ENCODE measurements around the gene ZC2HC1C. TPM values are rescaled to one million over a fixed set of nuclear protein-coding genes. Genes with fewer than 3 reads are reported as not detected.

The ZC2HC1C gene
- total RNA-seq, 1 donor: 1.1 TPM

- H3K27me3 ChIP-seq (ENCODE audit: insufficient read depth, low read length): no peaks in the 10 kb centered on the region
Measured at GRCh38 chr14:75044752-75045151, 24.7 kb upstream of the ZC2HC1C start.

GRCh38 chr14:75046275-75046674 is 23.2 kb upstream of the ZC2HC1C start:
- Histone ChIP-seq H3K27me3 (ENCODE audit: insufficient read depth, low read length) (no peaks in the 10 kb centered on the region), H3K79me2 (ENCODE audit: insufficient read depth, low read length) (peaks cover 25% of the 10 kb centered on the region), H3K4me2 (ENCODE audit: insufficient read depth, low read length) (no peak overlapping the region), H3K36me3 (ENCODE audit: insufficient read depth, low read length) (peaks cover 7% of the 10 kb centered on the region), H3K27ac (ENCODE audit: low read depth, low read length) (no peak overlapping the region), H4K20me1 (ENCODE audit: insufficient read depth, low read length) (no peaks in the 10 kb centered on the region), H2AFZ (ENCODE audit: low read length) (no peak overlapping the region), H3K4me3 (ENCODE audit: insufficient read depth, low read length) (no peak overlapping the region), H3K4me1 (ENCODE audit: insufficient read depth, low read length) (peaks cover 38% of the 10 kb centered on the region), H3K9me3 (ENCODE audit: low read depth, low read length) (no peaks in the 10 kb centered on the region)
- no peak for DNase-seq (ENCODE audit: insufficient read length, low spot score, missing footprints)
- TF ChIP-seq CTCF (IDR thresholded peaks at IDR 0.05; ENCODE audit: extremely low read depth, low read depth, low read length): no peak

More at GRCh38 chr14:75044752-75045151, 24.7 kb upstream of the ZC2HC1C start:
- Histone ChIP-seq H3K4me1 (ENCODE audit: insufficient read depth, low read length) (peaks cover 29% of the 10 kb centered on the region), H3K79me2 (ENCODE audit: insufficient read depth, low read length) (peaks cover 23% of the 10 kb centered on the region), H3K27ac (ENCODE audit: low read depth, low read length) (no peak overlapping the region), H3K9me3 (ENCODE audit: low read depth, low read length) (no peaks in the 10 kb centered on the region), H2AFZ (ENCODE audit: low read length) (no peak overlapping the region), H4K20me1 (ENCODE audit: insufficient read depth, low read length) (no peaks in the 10 kb centered on the region), H3K4me3 (ENCODE audit: insufficient read depth, low read length) (no peak overlapping the region), H3K4me2 (ENCODE audit: insufficient read depth, low read length) (peak overlapping the region; percentile 3), H3K36me3 (ENCODE audit: insufficient read depth, low read length) (peaks cover 9% of the 10 kb centered on the region)
- TF ChIP-seq CTCF (IDR thresholded peaks at IDR 0.05; ENCODE audit: extremely low read depth, low read depth, low read length): no peak
- DNase-seq (ENCODE audit: insufficient read length, low spot score, missing footprints): no peak

- no peaks in the 10 kb centered on the region for H3K9me3 ChIP-seq (ENCODE audit: low read depth, low read length)
- peak; percentile 74 for DNase-seq (ENCODE audit: insufficient read length, low spot score, missing footprints)
- peaks cover 25% of the 10 kb centered on the region for H3K79me2 ChIP-seq (ENCODE audit: insufficient read depth, low read length)
- H3K27me3 ChIP-seq (ENCODE audit: insufficient read depth, low read length): no peaks in the 10 kb centered on the region
- H3K4me3 ChIP-seq (ENCODE audit: insufficient read depth, low read length): no peak overlapping the region
- peaks cover 38% of the 10 kb centered on the region for H3K4me1 ChIP-seq (ENCODE audit: insufficient read depth, low read length)
- peak overlapping the region; percentile 20 for H3K4me2 ChIP-seq (ENCODE audit: insufficient read depth, low read length)
- no peak overlapping the region for H3K27ac ChIP-seq (ENCODE audit: low read depth, low read length)
- H4K20me1 ChIP-seq (ENCODE audit: insufficient read depth, low read length): no peaks in the 10 kb centered on the region
- peaks cover 7% of the 10 kb centered on the region for H3K36me3 ChIP-seq (ENCODE audit: insufficient read depth, low read length)
- no peak overlapping the region for H2AFZ ChIP-seq (ENCODE audit: low read length)
- TF ChIP-seq CTCF (IDR thresholded peaks at IDR 0.05; ENCODE audit: extremely low read depth, low read depth, low read length): no peak
Measured at GRCh38 chr14:75046899-75047298, 22.5 kb upstream of the ZC2HC1C start.

- Histone ChIP-seq H3K27me3 (ENCODE audit: insufficient read depth, low read length) (no peaks in the 10 kb centered on the region), H3K9me3 (ENCODE audit: low read depth, low read length) (no peaks in the 10 kb centered on the region), H3K4me1 (ENCODE audit: insufficient read depth, low read length) (peaks cover 38% of the 10 kb centered on the region), H2AFZ (ENCODE audit: low read length) (no peak overlapping the region), H3K36me3 (ENCODE audit: insufficient read depth, low read length) (peaks cover under 1% of the 10 kb centered on the region), H4K20me1 (ENCODE audit: insufficient read depth, low read length) (no peaks in the 10 kb centered on the region), H3K4me2 (ENCODE audit: insufficient read depth, low read length) (no peak overlapping the region), H3K27ac (ENCODE audit: low read depth, low read length) (no peak overlapping the region), H3K79me2 (ENCODE audit: insufficient read depth, low read length) (peaks cover 22% of the 10 kb centered on the region), H3K4me3 (ENCODE audit: insufficient read depth, low read length) (no peak overlapping the region)
- no peak for DNase-seq (ENCODE audit: insufficient read length, low spot score, missing footprints)
- TF ChIP-seq CTCF (IDR thresholded peaks at IDR 0.05; ENCODE audit: extremely low read depth, low read depth, low read length): no peak
Measured at GRCh38 chr14:75047506-75047905, 21.9 kb upstream of the ZC2HC1C start.

Data from osteoblast (primary cell).